ENCODE data around the gene TCP11X1. TPM values are rescaled to one million over a fixed set of nuclear protein-coding genes. Genes with fewer than 3 reads are reported as not detected.
"Not testable (repeated sequence)": the region's sequence is repeated elsewhere in the genome, so short reads cannot be mapped to it uniquely, and the experiment has no call there.

The TCP11X1 gene
- not detected for total RNA-seq
- polyA plus RNA-seq: not detected
- long read RNA-seq, donor 1: 0 reads
- long read RNA-seq, donor 2: 0 reads
- long read RNA-seq, donor 3: 0 reads

DNA sequence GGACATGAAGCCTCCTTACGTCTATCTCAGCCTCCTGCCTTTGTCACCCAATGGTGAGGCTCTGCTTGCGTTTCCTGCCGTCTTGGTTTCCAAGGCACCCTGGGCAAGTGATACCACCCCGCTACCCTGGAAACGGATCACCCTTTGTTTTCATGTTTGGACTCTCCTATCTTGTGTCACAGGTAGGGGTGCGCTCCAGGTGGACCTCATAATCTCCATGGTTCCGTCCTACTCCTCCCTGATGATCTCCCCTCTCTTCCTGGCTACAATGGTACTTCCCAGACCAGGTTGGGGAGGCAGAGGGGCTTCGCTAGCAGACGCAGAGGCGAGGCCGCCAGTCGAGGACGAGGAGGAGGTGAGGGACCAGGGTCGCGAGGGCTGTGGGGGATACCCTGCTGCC lies at the start of gene TCP11X1:
Gene TCP11X1, plus strand, starts transcription at position 316 of the 400 bp plus-strand sequence.
- H3K27me3 ChIP-seq; ATAC-seq; H3K27ac ChIP-seq; H3K4me3 ChIP-seq; H3K36me3 ChIP-seq; H3K9me3 ChIP-seq; H3K4me1 ChIP-seq; DNase-seq; intact Hi-C loops (cut with DNase I): not testable (repeated sequence)
- WGBS, 4 donors: no CpG with 5 or more reads among the region's 15 CpGs

DNA sequence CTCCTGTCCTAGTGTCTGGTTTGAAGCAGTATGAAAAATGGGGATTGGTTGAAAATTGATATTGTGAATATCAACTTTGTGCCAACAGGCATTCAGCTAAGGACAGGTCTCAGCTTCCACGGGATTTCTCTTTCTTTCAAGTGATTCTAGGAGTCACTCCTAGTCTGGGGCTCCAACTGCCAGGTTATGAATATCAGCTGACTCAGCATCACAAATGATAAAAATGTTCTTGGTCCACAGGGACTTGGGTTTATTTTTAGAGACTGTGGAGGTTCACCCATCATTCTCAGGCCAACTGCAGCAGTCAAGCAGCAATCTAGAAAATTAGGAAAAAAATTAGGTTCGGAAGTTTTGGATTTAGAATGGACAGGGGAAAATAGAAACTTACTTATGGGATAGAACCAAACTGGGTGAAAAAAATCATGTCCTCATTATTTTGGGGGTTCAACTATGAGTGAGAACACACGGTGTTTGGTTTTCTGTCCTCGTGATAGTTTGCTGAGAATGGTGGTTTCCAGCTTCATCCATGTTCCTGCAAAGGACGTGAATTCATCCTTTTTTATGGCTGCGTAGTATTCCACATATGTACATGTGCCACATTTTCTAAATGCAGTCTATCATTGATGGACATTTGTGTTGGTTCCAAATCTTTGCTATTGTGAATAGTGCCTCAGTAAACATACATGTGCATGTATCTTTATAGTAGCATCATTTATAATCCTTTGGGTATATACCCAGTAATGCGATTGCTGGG lies 29.0 kb upstream of the TCP11X1 start:
- Histone ChIP-seq H3K27me3 (no peaks in the 10 kb centered on the region), H3K4me3 (no peak overlapping the region), H3K27ac (no peak overlapping the region), H3K9me3 (peaks cover 0 to 12% (median 0%) of the 10 kb centered on the region in 12 donors), H3K4me1 (no peaks in the 10 kb centered on the region), H3K36me3 (no peaks in the 10 kb centered on the region)
- WGBS, 4 donors: 59 to 77% (median 70%) methylated on average over 7 of the region's 7 CpGs
- DNase-seq: no peak
- intact Hi-C loops (cut with DNase I): no loop called here
- ATAC-seq: no peak
- TF ChIP-seq POLR2A (IDR thresholded peaks at IDR 0.05): no peak

DNA sequence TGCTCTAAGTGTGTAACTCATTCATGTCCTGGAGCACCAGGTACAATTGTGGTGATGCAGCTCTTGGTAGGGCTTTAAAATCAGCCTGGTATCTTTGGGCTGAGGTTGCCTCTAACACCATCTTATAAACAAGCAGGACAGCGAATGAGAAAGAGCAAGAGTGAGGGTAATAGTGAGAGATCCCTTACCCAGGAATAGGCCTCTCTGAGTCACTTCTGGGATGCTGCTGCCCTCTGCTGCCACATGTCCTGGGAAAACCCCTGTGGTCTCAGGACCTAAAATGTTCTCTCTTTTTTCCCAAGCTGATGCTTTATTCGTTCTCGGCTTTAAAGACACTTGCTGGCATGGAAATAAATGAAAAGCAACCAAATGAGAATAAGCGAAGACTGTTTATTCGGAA lies 7.2 kb upstream of the TCP11X1 start:
- H3K27ac ChIP-seq; H3K27me3 ChIP-seq; H3K9me3 ChIP-seq; H3K36me3 ChIP-seq; H3K4me1 ChIP-seq; H3K4me3 ChIP-seq; intact Hi-C loops (cut with DNase I); DNase-seq: not testable (repeated sequence)
- WGBS, 4 donors: no CpG with 5 or more reads among the region's 5 CpGs
- peak in 3 of 4 donors; percentile 57 to 61 (median 60) for ATAC-seq

DNA sequence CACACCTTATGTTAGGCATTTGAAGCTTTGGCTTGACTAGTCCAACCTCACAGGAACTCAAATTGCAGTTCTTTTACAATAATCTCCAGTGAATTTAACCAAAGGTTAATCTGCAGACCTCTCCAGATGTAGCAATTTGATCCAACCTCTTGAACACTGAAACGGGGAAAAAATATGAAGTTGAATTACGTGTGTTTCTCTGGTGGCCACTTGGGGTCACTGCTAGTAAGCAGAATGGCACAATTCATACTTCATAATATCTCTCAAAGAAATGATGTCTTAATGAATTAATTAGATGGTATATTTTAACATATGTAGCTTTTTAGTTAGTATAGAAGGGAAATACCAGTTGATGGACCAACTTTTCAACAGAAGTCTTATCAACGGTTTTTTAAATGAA lies 1.4 kb downstream of the TCP11X1 start:
- DNase-seq; H3K4me1 ChIP-seq; H3K27me3 ChIP-seq; H3K27ac ChIP-seq; ATAC-seq; H3K36me3 ChIP-seq; H3K9me3 ChIP-seq; intact Hi-C loops (cut with DNase I); H3K4me3 ChIP-seq: not testable (repeated sequence)
- no CpG with 5 or more reads among the region's 3 CpGs for WGBS, 4 donors

DNA sequence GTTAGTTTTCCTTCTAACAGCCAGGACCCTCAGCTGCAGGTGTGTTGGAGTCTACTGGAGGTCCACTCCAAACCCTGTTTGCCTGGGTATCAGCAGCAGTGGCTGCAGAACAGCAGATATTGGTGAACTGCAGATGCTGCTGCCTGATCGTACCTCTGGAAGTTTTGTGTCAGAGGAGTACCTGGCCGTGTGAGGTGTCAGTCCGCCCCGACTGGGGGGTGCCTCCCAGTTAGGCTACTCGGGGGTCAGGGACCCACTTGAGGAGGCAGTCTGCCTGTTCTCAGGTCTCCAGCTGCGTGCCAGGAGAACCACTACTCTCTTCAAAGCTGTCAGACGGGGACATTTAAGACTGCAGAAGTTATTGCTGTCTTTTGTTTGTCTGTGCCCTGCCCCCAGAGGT lies 20.6 kb downstream of the TCP11X1 start:
- H3K4me1 ChIP-seq; H3K27ac ChIP-seq; H3K27me3 ChIP-seq; H3K4me3 ChIP-seq; H3K36me3 ChIP-seq; H3K9me3 ChIP-seq; ATAC-seq; intact Hi-C loops (cut with DNase I): not testable (repeated sequence)
- peak in 1 of 5 donors; percentile 10 for DNase-seq
- WGBS, 4 donors: 78 to 82% methylated on average over 5 of the region's 7 CpGs; no CpG with 5 or more reads in 2 of the 4 donors

DNA sequence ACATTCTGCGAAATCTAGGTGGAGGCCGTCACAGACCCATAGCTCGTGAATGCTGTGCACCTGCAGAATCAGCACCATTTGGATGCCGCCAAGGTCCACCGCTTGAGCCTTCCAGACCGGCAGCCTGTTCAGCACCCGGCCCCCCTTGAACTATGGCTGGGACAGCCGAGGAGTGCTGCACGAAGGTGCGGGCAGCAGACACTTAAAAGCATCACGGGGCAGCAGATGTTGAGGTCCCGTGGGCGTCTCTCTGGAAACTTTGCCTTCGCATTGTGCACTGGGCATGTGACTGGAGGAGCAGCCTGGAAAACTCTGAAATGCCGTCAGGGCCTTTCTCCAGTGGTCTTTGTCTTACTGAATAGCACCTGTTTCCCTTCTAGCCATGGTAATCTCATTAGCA lies 25.2 kb downstream of the TCP11X1 start:
- H3K4me1 ChIP-seq; H3K9me3 ChIP-seq; H3K27ac ChIP-seq; H3K36me3 ChIP-seq; H3K27me3 ChIP-seq; H3K4me3 ChIP-seq; ATAC-seq; intact Hi-C loops (cut with DNase I): not testable (repeated sequence)
- DNase-seq: peak in 1 of 5 donors; percentile 20
- WGBS, 4 donors: 71 to 86% (median 81%) methylated on average over 8 to 10 of the region's 15 CpGs

DNA sequence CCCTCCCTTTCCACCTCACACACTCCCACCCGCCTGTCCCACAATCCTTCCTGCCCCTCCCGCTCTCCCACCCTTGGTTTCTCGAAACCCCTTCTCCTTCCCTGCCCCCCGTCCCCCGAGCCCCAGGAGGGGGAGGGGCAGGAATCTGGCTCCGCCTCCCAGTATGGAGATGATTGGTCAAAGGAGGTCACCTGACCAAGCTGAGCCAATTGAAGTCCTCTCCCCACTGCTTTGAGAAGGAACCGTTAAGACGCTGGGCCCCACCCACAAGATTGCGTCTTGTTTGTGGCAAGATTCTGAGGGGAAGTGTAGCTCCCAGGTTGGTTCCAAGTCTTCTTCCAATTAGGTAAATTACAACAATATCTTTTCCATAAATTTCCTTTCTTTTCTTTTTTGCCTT lies 31.8 kb downstream of the TCP11X1 start, which contains the start of gene NXF2:
Gene NXF2, plus strand, starts transcription at position 275 of the 400 bp plus-strand sequence. CDS start 59,912 bp downstream, outside the sequence.
- WGBS, 4 donors: no CpG with 5 or more reads among the region's 9 CpGs
- H3K36me3 ChIP-seq; ATAC-seq; DNase-seq; H3K4me1 ChIP-seq; H3K4me3 ChIP-seq; H3K9me3 ChIP-seq; intact Hi-C loops (cut with DNase I); H3K27me3 ChIP-seq; H3K27ac ChIP-seq: not testable (repeated sequence)

DNA sequence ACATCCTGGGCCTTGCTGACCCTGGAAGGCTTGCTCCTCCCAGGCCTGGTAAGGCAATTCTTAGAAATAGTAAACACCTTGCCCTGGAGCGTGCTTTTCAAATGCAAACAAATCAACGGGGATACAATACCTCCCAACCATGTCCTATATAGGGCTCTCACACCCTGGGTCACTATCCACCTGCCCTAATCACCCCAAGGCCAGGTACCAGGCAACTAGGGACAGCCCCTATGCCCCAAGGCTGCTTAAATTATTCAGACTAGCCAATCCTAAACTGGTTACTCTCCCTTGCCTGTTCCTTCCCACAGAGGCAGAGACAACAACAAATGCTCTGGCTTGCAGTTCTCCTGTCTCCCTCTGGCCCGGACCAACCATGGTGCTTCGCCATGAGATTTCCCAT lies 57.1 kb downstream of the TCP11X1 start:
- H3K9me3 ChIP-seq; H3K36me3 ChIP-seq; intact Hi-C loops (cut with DNase I); H3K4me3 ChIP-seq; H3K27ac ChIP-seq; ATAC-seq; DNase-seq; H3K27me3 ChIP-seq; H3K4me1 ChIP-seq: not testable (repeated sequence)
- WGBS, 4 donors: no CpG with 5 or more reads among the region's 4 CpGs

Other genes with a start within 250 kb of the TCP11X1 start
- gene TCEAL2, start 89.6 kb upstream of the TCP11X1 start, total RNA-seq: 1 to 10 TPM in 2 of 9 donors, under 1 TPM in 2, not detected in 5; 0.29 to 3.4 (median 1.1) TPM
- gene TCEAL2, start 89.6 kb upstream of the TCP11X1 start, polyA plus RNA-seq: under 1 TPM in 1 of 2 donors, not detected in 1; 0.53 TPM
- 1 to 10 TPM in 1 of 9 donors, not detected in 8; 1.2 TPM for gene TCEAL6, start 72.8 kb upstream of the TCP11X1 start, total RNA-seq
- not detected for gene TCEAL6, start 72.8 kb upstream of the TCP11X1 start, polyA plus RNA-seq
- gene BEX5, start 59.3 kb upstream of the TCP11X1 start, total RNA-seq: 1 to 10 TPM in 4 of 9 donors, under 1 TPM in 5; 0.37 to 3.4 (median 0.87) TPM
- gene BEX5, start 59.3 kb upstream of the TCP11X1 start, polyA plus RNA-seq: 1 to 10 TPM in 1 of 2 donors, under 1 TPM in 1; 0.15 to 2.2 TPM
- gene NXF2, start 31.9 kb downstream of the TCP11X1 start, total RNA-seq: not detected
- not detected for gene NXF2, start 31.9 kb downstream of the TCP11X1 start, polyA plus RNA-seq
- not detected for gene NXF2B, start 224.7 kb downstream of the TCP11X1 start, total RNA-seq
- not detected for gene NXF2B, start 224.7 kb downstream of the TCP11X1 start, polyA plus RNA-seq

All from heart left ventricle (tissue), 16 donors.